D721Med (cell line): Measurements from ENCODE around the gene CRPPA.

Source experiments
- DNase-seq: peaks from one replicate; pipeline ENCODE4 v3.0.0; 2011; ENCODE audit warnings: low spot score; ENCODE audit not compliant: insufficient read length
- FAIRE-seq: peaks from 2 replicates; lab custom pipeline; 2011; peaks lifted over from hg19 to GRCh38; lab: Jason Lieb, UNC
- TF ChIP-seq, protein P1 (sequence below): IDR thresholded peaks from 2 replicates; pipeline ENCODE4 v1.5.1; 2012; ENCODE audit warnings: mild to moderate bottlenecking, control low read depth; ENCODE audit not compliant: insufficient read depth; ENCODE audit errors: missing control alignments

The CRPPA gene

DNA sequence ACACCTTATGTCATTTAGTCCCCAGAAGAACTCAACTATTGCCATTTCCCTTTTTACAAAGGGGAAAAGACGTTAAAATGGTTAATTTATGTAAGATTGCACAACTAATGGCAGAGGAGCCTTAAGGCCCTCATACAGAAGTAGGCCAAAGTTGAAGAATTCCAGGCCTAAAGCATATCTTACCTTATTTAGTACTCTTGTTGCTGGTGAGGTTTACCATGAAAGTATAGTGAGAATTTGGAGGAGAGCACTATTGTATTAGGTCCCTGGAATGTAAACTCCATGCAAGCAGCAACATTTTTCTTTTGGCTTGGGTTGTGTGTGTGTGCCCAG lies 731 bp upstream of the CRPPA start:
- DNase-seq (no peak), FAIRE-seq (no peak)
- TF ChIP-seq, protein P1, sequence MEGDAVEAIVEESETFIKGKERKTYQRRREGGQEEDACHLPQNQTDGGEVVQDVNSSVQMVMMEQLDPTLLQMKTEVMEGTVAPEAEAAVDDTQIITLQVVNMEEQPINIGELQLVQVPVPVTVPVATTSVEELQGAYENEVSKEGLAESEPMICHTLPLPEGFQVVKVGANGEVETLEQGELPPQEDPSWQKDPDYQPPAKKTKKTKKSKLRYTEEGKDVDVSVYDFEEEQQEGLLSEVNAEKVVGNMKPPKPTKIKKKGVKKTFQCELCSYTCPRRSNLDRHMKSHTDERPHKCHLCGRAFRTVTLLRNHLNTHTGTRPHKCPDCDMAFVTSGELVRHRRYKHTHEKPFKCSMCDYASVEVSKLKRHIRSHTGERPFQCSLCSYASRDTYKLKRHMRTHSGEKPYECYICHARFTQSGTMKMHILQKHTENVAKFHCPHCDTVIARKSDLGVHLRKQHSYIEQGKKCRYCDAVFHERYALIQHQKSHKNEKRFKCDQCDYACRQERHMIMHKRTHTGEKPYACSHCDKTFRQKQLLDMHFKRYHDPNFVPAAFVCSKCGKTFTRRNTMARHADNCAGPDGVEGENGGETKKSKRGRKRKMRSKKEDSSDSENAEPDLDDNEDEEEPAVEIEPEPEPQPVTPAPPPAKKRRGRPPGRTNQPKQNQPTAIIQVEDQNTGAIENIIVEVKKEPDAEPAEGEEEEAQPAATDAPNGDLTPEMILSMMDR = no peak

DNA sequence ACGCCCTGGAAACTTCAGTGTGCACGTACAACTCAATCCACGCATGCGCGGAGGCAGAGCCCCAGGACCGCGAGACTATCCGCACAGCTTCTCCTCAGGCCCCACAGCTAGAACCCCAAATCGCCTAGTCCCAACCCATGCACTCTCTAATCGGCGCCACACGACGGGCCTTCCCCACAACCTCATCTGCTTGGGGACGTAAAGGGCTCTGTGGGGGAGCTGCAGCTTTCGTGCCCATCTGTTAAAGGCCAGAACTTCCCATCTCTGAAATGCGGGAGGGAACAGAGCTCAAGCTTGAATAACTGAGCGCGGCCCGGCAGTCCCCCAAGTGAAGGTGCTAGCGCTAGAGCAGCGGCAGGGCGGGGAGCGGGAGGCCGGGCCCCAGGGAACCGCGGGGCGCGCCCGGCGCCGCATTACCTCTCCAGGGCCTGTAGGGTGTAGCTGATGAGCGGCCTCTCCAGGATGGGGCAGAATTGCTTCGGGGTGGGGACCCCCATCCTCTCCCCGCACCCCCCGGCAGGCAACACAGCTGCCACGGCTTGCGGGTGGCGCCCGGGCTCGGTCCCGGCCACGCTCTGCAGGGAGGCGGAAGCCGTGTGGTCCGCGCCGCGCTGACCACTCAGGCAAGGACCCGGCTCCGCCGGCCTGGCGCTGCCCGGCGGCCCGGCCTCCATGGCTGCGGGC lies 547 bp downstream of the CRPPA start:
- TF ChIP-seq, protein P1 = no peak
- FAIRE-seq (no peak), DNase-seq (no peak)

DNA sequence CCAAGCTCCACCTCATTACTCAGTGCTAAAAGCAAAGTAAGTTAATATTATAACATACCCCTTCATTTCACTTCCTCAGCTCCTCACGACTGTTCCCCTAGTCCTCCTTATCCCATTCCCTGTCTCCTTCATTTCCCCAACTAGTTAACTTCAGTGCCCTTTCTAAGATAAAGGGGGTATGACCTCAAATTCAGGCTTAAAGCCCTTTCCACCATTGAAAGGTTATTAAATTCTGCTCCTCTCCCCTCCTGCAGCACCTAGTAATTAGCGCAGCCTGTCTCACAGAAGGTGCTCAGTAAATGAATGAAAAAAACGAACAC lies 1.0 kb downstream of the CRPPA start:
- FAIRE-seq = no peak

DNA sequence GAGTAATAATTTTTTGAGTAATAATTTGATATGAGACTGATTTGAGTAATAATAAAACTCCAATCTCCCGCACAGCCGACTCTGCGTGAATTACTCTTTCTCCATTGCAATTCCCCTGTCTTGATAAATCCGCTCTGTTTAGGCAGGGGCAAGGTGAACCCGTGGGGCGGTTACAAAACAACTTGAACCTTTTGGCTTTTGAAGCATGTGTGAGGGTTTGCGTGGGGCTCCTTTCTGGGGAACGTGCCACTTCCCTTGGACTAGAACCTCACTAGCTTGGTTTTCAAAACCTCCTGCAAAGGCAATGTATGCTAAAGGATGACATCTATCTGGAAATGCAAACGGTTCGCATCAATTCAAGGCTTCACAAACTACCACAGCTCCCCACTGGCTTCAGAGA lies 1.5 kb downstream of the CRPPA start:
- no peak for DNase-seq
- TF ChIP-seq, protein P1 = no peak
- no peak for FAIRE-seq

More for the DNA sequence above, 1.0 kb downstream of the CRPPA start:
- DNase-seq = no peak
- TF ChIP-seq, protein P1 = no peak

DNA sequence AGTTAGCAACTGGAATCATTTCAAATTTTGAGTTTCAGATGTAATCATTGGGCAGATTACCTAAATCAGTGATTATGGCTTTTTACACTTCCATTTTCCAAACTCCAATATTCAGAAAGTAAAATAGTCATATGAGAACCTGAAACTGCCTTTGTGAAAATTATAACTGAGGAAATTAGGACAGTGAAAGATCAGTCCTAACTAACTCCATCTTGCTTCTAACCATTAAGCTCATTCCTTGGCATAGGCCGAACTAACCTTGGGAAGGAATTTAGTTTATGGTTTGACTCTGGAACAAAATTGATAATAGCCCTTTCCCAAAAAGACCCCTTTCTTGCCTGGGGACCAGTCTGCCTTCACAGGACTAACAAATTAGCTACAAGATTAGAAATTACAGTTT lies 2.2 kb downstream of the CRPPA start:
- TF ChIP-seq, protein P1 = no peak
- DNase-seq (no peak), FAIRE-seq (no peak)

DNA sequence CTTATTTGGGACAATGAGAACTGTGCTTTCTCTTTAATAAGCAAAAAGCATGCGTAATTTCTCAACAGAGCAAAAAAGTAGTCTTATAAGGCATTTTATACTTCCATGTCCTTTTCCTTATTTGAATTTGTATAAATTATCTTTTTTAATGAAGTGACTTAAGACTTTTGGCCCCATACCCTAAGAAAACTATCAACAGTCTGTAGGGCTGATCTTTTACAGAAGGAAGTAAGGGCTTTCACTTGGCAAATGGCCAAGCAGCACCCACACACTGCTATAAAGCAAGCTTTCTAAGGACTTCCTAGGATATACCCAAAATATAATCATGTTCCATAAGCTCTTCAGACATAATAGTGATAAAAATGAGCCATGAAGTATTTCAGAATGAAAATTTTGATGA lies 3.4 kb downstream of the CRPPA start:
- no peak for DNase-seq
- no peak for FAIRE-seq
- TF ChIP-seq, protein P1 = no peak
